GM15510 (cell line): Measurements from ENCODE around the gene CAMK2A.

Experiments used
- POLR2A ChIP-seq: IDR thresholded peaks from 3 replicates; pipeline ENCODE4 v1.6.1; 2011; ENCODE audit warnings: borderline replicate concordance; ENCODE audit not compliant: insufficient read length; ENCODE audit errors: extremely low read depth

CAMK2A gene

GRCh38 chr5:150289551-150290390, at the start of gene CAMK2A:
CAMK2A (minus strand) TSS chr5:150289773; CDS start chr5:150289625, 148 bp downstream.
- TF ChIP-seq POLR2A = no peak

- TF ChIP-seq POLR2A = no peak
These were observed 49.6 kb upstream of the CAMK2A start for GRCh38 chr5:150339165-150339564.

- no peak for TF ChIP-seq POLR2A
These were observed 49.0 kb upstream of the CAMK2A start for GRCh38 chr5:150338546-150338945.

- TF ChIP-seq POLR2A = no peak
These were observed 46.2 kb upstream of the CAMK2A start for GRCh38 chr5:150335778-150336177.

GRCh38 chr5:150333400-150333799, 43.8 kb upstream of the CAMK2A start:
- no peak for TF ChIP-seq POLR2A

GRCh38 chr5:150329881-150330876, 40.6 kb upstream of the CAMK2A start:
- no peak for TF ChIP-seq POLR2A

GRCh38 chr5:150329038-150329437, 39.5 kb upstream of the CAMK2A start:
- no peak for TF ChIP-seq POLR2A

- no peak for TF ChIP-seq POLR2A
These were observed 38.9 kb upstream of the CAMK2A start for GRCh38 chr5:150328515-150328914.

- TF ChIP-seq POLR2A = no peak
These were observed 37.6 kb upstream of the CAMK2A start for GRCh38 chr5:150327139-150327538.

GRCh38 chr5:150326707-150327106, 37.1 kb upstream of the CAMK2A start:
- TF ChIP-seq POLR2A = no peak

- TF ChIP-seq POLR2A = no peak
These were observed 35.9 kb upstream of the CAMK2A start for GRCh38 chr5:150325426-150325825.

- no peak for TF ChIP-seq POLR2A
These were observed 34.2 kb upstream of the CAMK2A start for GRCh38 chr5:150323819-150324218.

GRCh38 chr5:150323092-150323491, 33.5 kb upstream of the CAMK2A start:
- TF ChIP-seq POLR2A = no peak

- TF ChIP-seq POLR2A = no peak
These were observed 32.6 kb upstream of the CAMK2A start for GRCh38 chr5:150322202-150322601.

GRCh38 chr5:150321784-150322183, 32.2 kb upstream of the CAMK2A start:
- no peak for TF ChIP-seq POLR2A
